Measurements from ENCODE around the gene KCNH6.

The KCNH6 gene

GRCh38 chr17:63538693-63539595, 15.8 kb downstream of the KCNH6 start:
- DNase-seq (ENCODE audit: low spot score in 2 of 2), result no peak
- Histone ChIP-seq H3K4me3 (no peak overlapping the region), H3K36me3 (replicated peaks) (no peaks in the 10 kb centered on the region), H3K9me3 (no peaks in the 10 kb centered on the region), H3K27me3 (ENCODE audit: low read depth) (peaks cover 2% of the 10 kb centered on the region; the same call in 1 of the 2 replicates), H3K4me1 (no peaks in the 10 kb centered on the region)
- in situ Hi-C loops (cut with MboI; ENCODE audit: low sequenced_read_pairs), result no loop called here

GRCh38 chr17:63540590-63540989, 17.4 kb downstream of the KCNH6 start:
- Histone ChIP-seq H3K4me3 (no peak overlapping the region), H3K9me3 (no peaks in the 10 kb centered on the region), H3K4me1 (no peaks in the 10 kb centered on the region), H3K27me3 (ENCODE audit: low read depth) (peaks cover 2% of the 10 kb centered on the region; the same call in 1 of the 2 replicates), H3K36me3 (replicated peaks) (no peaks in the 10 kb centered on the region)
- in situ Hi-C loops (cut with MboI; ENCODE audit: low sequenced_read_pairs), result no loop called here
- no peak for DNase-seq (ENCODE audit: low spot score in 2 of 2)

- peaks cover 2% of the 10 kb centered on the region; the same call in 1 of the 2 replicates for H3K27me3 ChIP-seq (ENCODE audit: low read depth)
- no peaks in the 10 kb centered on the region for H3K4me1 ChIP-seq
- no peaks in the 10 kb centered on the region for H3K36me3 ChIP-seq (replicated peaks)
- in situ Hi-C loops (cut with MboI; ENCODE audit: low sequenced_read_pairs), result no loop called here
- H3K9me3 ChIP-seq, result no peaks in the 10 kb centered on the region
- H3K4me3 ChIP-seq, result no peak overlapping the region
- no peak for DNase-seq (ENCODE audit: low spot score in 2 of 2)
These were observed 19.0 kb downstream of the KCNH6 start for GRCh38 chr17:63542218-63542545.

- no peak for DNase-seq (ENCODE audit: low spot score in 2 of 2)
- Histone ChIP-seq H3K36me3 (replicated peaks) (no peaks in the 10 kb centered on the region), H3K9me3 (no peaks in the 10 kb centered on the region), H3K4me3 (no peak overlapping the region), H3K27me3 (ENCODE audit: low read depth) (peaks cover 2% of the 10 kb centered on the region; the same call in 1 of the 2 replicates), H3K4me1 (no peaks in the 10 kb centered on the region)
- in situ Hi-C loops (cut with MboI; ENCODE audit: low sequenced_read_pairs), result no loop called here
These were observed 20.0 kb downstream of the KCNH6 start for GRCh38 chr17:63542942-63543821.

- Histone ChIP-seq H3K36me3 (replicated peaks) (no peaks in the 10 kb centered on the region), H3K9me3 (no peaks in the 10 kb centered on the region), H3K4me3 (no peak overlapping the region), H3K27me3 (ENCODE audit: low read depth) (no peaks in the 10 kb centered on the region; the same call in 1 of the 2 replicates), H3K4me1 (peaks cover under 1% of the 10 kb centered on the region; the same call in 1 of the 2 replicates)
- in situ Hi-C loops (cut with MboI; ENCODE audit: low sequenced_read_pairs), result no loop called here
- DNase-seq (ENCODE audit: low spot score in 2 of 2), result no peak
These were observed 20.8 kb downstream of the KCNH6 start for GRCh38 chr17:63543822-63544420.

GRCh38 chr17:63544467-63545301, 21.5 kb downstream of the KCNH6 start:
- Histone ChIP-seq H3K27me3 (ENCODE audit: low read depth) (no peaks in the 10 kb centered on the region), H3K36me3 (replicated peaks) (no peaks in the 10 kb centered on the region), H3K9me3 (no peaks in the 10 kb centered on the region), H3K4me3 (no peak overlapping the region), H3K4me1 (peaks cover 3% of the 10 kb centered on the region; the same call in 1 of the 2 replicates)
- in situ Hi-C loops (cut with MboI; ENCODE audit: low sequenced_read_pairs), result no loop called here
- no peak for DNase-seq (ENCODE audit: low spot score in 2 of 2)

GRCh38 chr17:63546308-63547082, 23.3 kb downstream of the KCNH6 start:
- Histone ChIP-seq H3K4me3 (no peak overlapping the region), H3K4me1 (peaks cover 3% of the 10 kb centered on the region; the same call in 1 of the 2 replicates), H3K27me3 (ENCODE audit: low read depth) (no peaks in the 10 kb centered on the region), H3K36me3 (replicated peaks) (0 out of 2 replicates have a peak, but pooled peaks cover 4% of the 10 kb centered on the region), H3K9me3 (no peaks in the 10 kb centered on the region)
- no peak for DNase-seq (ENCODE audit: low spot score in 2 of 2)
- in situ Hi-C loops (cut with MboI; ENCODE audit: low sequenced_read_pairs), result no loop called here

- peak in 1 of 2 experiments; percentile 2 for DNase-seq (ENCODE audit: low spot score in 2 of 2)
- H3K27me3 ChIP-seq (ENCODE audit: low read depth), result no peaks in the 10 kb centered on the region
These were observed 23.9 kb downstream of the KCNH6 start for GRCh38 chr17:63547083-63547523.

GRCh38 chr17:63549289-63549945, 26.3 kb downstream of the KCNH6 start:
- H3K4me1 ChIP-seq, result peaks cover 12% of the 10 kb centered on the region; the same call in 1 of the 2 replicates
- H3K4me3 ChIP-seq, result peak overlapping the region; percentile 94
- H3K36me3 ChIP-seq (replicated peaks), result 0 out of 2 replicates have a peak, but pooled peaks cover 4% of the 10 kb centered on the region
- peak in 1 of 2 experiments; percentile 11 for DNase-seq (ENCODE audit: low spot score in 2 of 2)
- no peaks in the 10 kb centered on the region for H3K9me3 ChIP-seq
- in situ Hi-C loops (cut with MboI; ENCODE audit: low sequenced_read_pairs), result no loop called here
- H3K27me3 ChIP-seq (ENCODE audit: low read depth), result no peaks in the 10 kb centered on the region

More at GRCh38 chr17:63547083-63547523, 23.9 kb downstream of the KCNH6 start:
- H3K36me3 ChIP-seq (replicated peaks), result 0 out of 2 replicates have a peak, but pooled peaks cover 4% of the 10 kb centered on the region
- H3K4me3 ChIP-seq, result no peak overlapping the region
- in situ Hi-C loops (cut with MboI; ENCODE audit: low sequenced_read_pairs), result no loop called here
- H3K9me3 ChIP-seq, result no peaks in the 10 kb centered on the region
- H3K4me1 ChIP-seq, result peaks cover 4% of the 10 kb centered on the region; the same call in 1 of the 2 replicates

- H3K4me1 ChIP-seq, result peaks cover 12% of the 10 kb centered on the region; the same call in 1 of the 2 replicates
- H3K4me3 ChIP-seq, result peak within 1 kb of the TSS; percentile 94
- no peaks in the 10 kb centered on the region for H3K9me3 ChIP-seq
- DNase-seq (ENCODE audit: low spot score in 2 of 2), result peak; percentile 100
- no peaks in the 10 kb centered on the region for H3K27me3 ChIP-seq (ENCODE audit: low read depth)
- 0 out of 2 replicates have a peak, but pooled peaks cover 4% of the 10 kb centered on the region for H3K36me3 ChIP-seq (replicated peaks)
- in situ Hi-C loops (cut with MboI; ENCODE audit: low sequenced_read_pairs), result no loop called here
These were observed 27.0 kb downstream of the KCNH6 start, which contains the start of gene DCAF7 for GRCh38 chr17:63549946-63550816. Gene DCAF7 (plus strand): TSS chr17:63550477. CDS start chr17:63550678, 201 bp downstream.

All from HAP-1 (cell line).